MCF 10A (cell line): ENCODE measurements around the gene PAXX. TPM values are rescaled to one million over a fixed set of nuclear protein-coding genes. Genes with fewer than 3 reads are reported as not detected.

Experiments used
- BruUV-seq: library from RNA; stranded (reverse); fragments of 400-500 nt; replicated peaks from 2 replicates; lab custom pipeline; 2021; lab: Mats Ljungman, UMichigan
- CTCF ChIA-PET: fragments of 300-600 bp; sonication (Branson Sonifier 250); formaldehyde crosslinking; extraction: SDS; loops from one replicate; lab custom pipeline; 2021; ENCODE audit warnings: antibody characterized with exemption, inconsistent platforms; lab: Yijun Ruan, JAX
- POLR2A ChIA-PET: fragments of 300-600, 350-650 bp; sonication (Branson Sonifier 250); formaldehyde crosslinking; extraction: SDS; loops from one replicate; lab custom pipeline; 2020; ENCODE audit warnings: antibody characterized with exemption, inconsistent platforms; lab: Yijun Ruan, JAX
- DNase-seq: peaks from one replicate; pipeline ENCODE4 v3.0.0-alpha.2; 2018; ENCODE audit not compliant: unreplicated experiment
- H3K27ac Mint-ChIP-seq: one replicate; pipeline ENCODE4 v1.8.0; 2022; ENCODE audit warnings: mild to moderate bottlenecking, low read depth, mixed read lengths; ENCODE audit not compliant: unreplicated experiment
- H3K27me3 Mint-ChIP-seq: one replicate; pipeline ENCODE4 v1.8.0; 2022; ENCODE audit warnings: mixed read lengths; ENCODE audit not compliant: insufficient read depth, unreplicated experiment
- H3K36me3 Mint-ChIP-seq: one replicate; pipeline ENCODE4 v1.8.0; 2022; ENCODE audit warnings: mild to moderate bottlenecking, moderate library complexity, mixed read lengths; ENCODE audit not compliant: insufficient read depth, unreplicated experiment
- H3K4me1 Mint-ChIP-seq: one replicate; pipeline ENCODE4 v1.8.0; 2022; ENCODE audit warnings: mixed read lengths; ENCODE audit not compliant: insufficient read depth, unreplicated experiment
- H3K4me3 Mint-ChIP-seq: one replicate; pipeline ENCODE4 v1.8.0; 2022; ENCODE audit warnings: mild to moderate bottlenecking, moderate library complexity, mixed read lengths; ENCODE audit not compliant: unreplicated experiment
- H3K9me3 Mint-ChIP-seq: one replicate; pipeline ENCODE4 v1.8.0; 2022; ENCODE audit warnings: mixed read lengths; ENCODE audit not compliant: unreplicated experiment
- CTCF ChIP-seq: fragments of 200-600 bp; IDR thresholded peaks from one replicate; pipeline ENCODE4 v1.8.0; 2022; ENCODE audit warnings: antibody characterized with exemption, mild to moderate bottlenecking; ENCODE audit not compliant: unreplicated experiment
- intact Hi-C: fragments of 100-400 bp; cut with micrococcal nuclease; formaldehyde crosslinking; loops from 2 replicates; pipeline ENCODE4 v1.14.1; 2022
- total RNA-seq: library from RNA; stranded (reverse); gene quantifications from 2 replicates; pipeline ENCODE4 v1.2.3, GENCODE V29; 2022

The PAXX gene
- total RNA-seq, 1 experiment from 2014 or later, result 57.9 TPM

- Mint-ChIP-seq H3K4me3 (no peak within 1 kb of the TSS), H3K36me3 (no peaks in the 10 kb centered on the region), H3K9me3 (no peaks in the 10 kb centered on the region), H3K27me3 (no peaks in the 10 kb centered on the region), H3K27ac (no peak within 1 kb of the TSS), H3K4me1 (no peaks in the 10 kb centered on the region)
- no peak for TF ChIP-seq CTCF
- BruUV-seq, result no TSS peak
- intact Hi-C loops, result no loop called here
- POLR2A ChIA-PET, result no interaction called here
- DNase-seq, result no peak
- CTCF ChIA-PET, result no interaction called here
These were observed 9.8 kb upstream of the PAXX start, which contains the start of gene LCNL1 for GRCh38 chr9:136982232-136983051. Gene LCNL1 (plus strand): TSS chr9:136982993. CDS start chr9:136983587, 594 bp downstream.

GRCh38 chr9:136983167-136983566 lies 9.1 kb upstream of the PAXX start:
- Mint-ChIP-seq H3K4me3 (no peak overlapping the region), H3K27me3 (no peaks in the 10 kb centered on the region), H3K27ac (no peak overlapping the region), H3K4me1 (no peaks in the 10 kb centered on the region), H3K9me3 (no peaks in the 10 kb centered on the region), H3K36me3 (no peaks in the 10 kb centered on the region)
- ChIA-PET POLR2A (no interaction called here), CTCF (no interaction called here)
- DNase-seq, result no peak
- intact Hi-C loops, result no loop called here
- no peak for TF ChIP-seq CTCF
- BruUV-seq, result no TSS peak

GRCh38 chr9:136983656-136984314 lies 8.4 kb upstream of the PAXX start:
- POLR2A ChIA-PET, result no interaction called here

More at GRCh38 chr9:136983656-136984314, 8.4 kb upstream of the PAXX start:
- no peaks in the 10 kb centered on the region for H3K27me3 Mint-ChIP-seq
- H3K36me3 Mint-ChIP-seq, result no peaks in the 10 kb centered on the region
- H3K9me3 Mint-ChIP-seq, result no peaks in the 10 kb centered on the region
- no peaks in the 10 kb centered on the region for H3K4me1 Mint-ChIP-seq
- no peak overlapping the region for H3K27ac Mint-ChIP-seq
- DNase-seq, result no peak
- CTCF ChIA-PET, result no interaction called here
- no peak overlapping the region for H3K4me3 Mint-ChIP-seq
- TF ChIP-seq CTCF, result no peak
- intact Hi-C loops, result no loop called here
- BruUV-seq, result no TSS peak
